ENCODE data around the gene RPS2. TPM values are rescaled to one million over a fixed set of nuclear protein-coding genes. Genes with fewer than 3 reads are reported as not detected.

Gene RPS2
- total RNA-seq, 2 experiments from 2014 or later = 2,461 to 3,120 TPM

DNA sequence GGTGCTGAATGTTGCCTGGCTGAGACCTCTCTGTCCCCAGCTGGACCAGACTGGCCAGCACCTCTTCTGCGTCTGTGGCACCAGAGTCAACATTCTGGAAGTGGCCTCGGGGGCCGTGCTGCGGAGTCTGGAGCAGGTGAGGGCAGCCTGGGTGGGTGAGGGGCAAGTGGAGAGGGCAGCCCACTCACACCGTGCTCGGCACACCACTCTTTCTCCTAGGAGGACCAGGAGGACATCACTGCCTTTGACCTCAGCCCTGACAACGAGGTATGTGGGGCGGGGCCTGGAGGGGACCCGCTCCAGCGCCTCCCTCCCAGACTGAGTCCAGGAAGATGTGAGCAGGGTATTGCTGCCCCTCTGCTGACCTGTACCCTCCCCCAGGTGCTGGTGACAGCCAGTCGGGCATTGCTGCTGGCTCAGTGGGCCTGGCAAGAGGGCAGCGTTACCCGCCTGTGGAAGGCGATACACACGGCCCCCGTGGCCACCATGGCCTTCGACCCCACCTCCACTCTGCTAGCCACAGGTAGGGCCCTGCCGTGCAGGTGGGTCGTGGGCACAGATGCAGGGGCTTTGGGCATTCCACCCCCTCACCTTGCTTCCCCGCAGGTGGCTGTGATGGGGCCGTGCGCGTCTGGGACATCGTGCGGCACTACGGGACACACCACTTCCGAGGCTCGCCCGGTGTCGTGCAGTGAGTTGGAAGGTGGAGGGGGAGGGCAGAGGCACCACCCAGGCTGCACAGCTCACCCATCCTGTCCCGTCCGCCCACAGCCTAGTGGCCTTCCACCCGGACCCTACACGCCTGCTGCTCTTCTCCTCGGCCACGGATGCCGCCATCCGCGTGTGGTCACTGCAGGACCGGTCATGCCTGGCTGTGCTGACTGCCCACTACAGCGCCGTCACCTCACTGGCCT, 9.8 kb upstream of the RPS2 start:
- Histone ChIP-seq H4K20me1 (ENCODE audit: insufficient read depth, low read length) (no peaks in the 10 kb centered on the region), H3K9me2 (ENCODE audit: insufficient read depth, low read length) (no peaks in the 10 kb centered on the region), H3K36me3 (ENCODE audit: insufficient read depth, low read length) (peaks cover 51% of the 10 kb centered on the region), H3K4me2 (ENCODE audit: low read length) (no peak overlapping the region), H2AFZ (ENCODE audit: low read length) (no peak overlapping the region), H3K79me2 (ENCODE audit: insufficient read depth, low read depth, low read length) (peaks cover 28% of the 10 kb centered on the region), H3K27ac (ENCODE audit: low read depth, low read length, poor library complexity, severe bottlenecking) (no peak overlapping the region), H3K9me3 (ENCODE audit: low read length) (no peaks in the 10 kb centered on the region), H3K4me1 (ENCODE audit: insufficient read depth, low read length, poor library complexity, severe bottlenecking) (peaks cover 12% of the 10 kb centered on the region), H3K4me3 (ENCODE audit: low read depth, low read length, poor library complexity, severe bottlenecking) (no peak overlapping the region)
- intact Hi-C loops (cut with micrococcal nuclease; ENCODE audit: unreplicated experiment) = no loop called here
- TF ChIP-seq, protein P1, sequence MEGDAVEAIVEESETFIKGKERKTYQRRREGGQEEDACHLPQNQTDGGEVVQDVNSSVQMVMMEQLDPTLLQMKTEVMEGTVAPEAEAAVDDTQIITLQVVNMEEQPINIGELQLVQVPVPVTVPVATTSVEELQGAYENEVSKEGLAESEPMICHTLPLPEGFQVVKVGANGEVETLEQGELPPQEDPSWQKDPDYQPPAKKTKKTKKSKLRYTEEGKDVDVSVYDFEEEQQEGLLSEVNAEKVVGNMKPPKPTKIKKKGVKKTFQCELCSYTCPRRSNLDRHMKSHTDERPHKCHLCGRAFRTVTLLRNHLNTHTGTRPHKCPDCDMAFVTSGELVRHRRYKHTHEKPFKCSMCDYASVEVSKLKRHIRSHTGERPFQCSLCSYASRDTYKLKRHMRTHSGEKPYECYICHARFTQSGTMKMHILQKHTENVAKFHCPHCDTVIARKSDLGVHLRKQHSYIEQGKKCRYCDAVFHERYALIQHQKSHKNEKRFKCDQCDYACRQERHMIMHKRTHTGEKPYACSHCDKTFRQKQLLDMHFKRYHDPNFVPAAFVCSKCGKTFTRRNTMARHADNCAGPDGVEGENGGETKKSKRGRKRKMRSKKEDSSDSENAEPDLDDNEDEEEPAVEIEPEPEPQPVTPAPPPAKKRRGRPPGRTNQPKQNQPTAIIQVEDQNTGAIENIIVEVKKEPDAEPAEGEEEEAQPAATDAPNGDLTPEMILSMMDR (conservative IDR thresholded peaks at IDR 0.05; ENCODE audit: low read length) = no peak
- no peak for TF ChIP-seq EZH2phosphoT487 (IDR thresholded peaks at IDR 0.05; ENCODE audit: borderline replicate concordance, low read depth, low read length)
- POLR2A ChIA-PET = no interaction called here
- DNase-seq (ENCODE audit: low spot score) = no peak
- BruUV-seq (replicated peaks) = no TSS peak
- CTCF ChIA-PET (ENCODE audit: unreplicated experiment) = no interaction called here

DNA sequence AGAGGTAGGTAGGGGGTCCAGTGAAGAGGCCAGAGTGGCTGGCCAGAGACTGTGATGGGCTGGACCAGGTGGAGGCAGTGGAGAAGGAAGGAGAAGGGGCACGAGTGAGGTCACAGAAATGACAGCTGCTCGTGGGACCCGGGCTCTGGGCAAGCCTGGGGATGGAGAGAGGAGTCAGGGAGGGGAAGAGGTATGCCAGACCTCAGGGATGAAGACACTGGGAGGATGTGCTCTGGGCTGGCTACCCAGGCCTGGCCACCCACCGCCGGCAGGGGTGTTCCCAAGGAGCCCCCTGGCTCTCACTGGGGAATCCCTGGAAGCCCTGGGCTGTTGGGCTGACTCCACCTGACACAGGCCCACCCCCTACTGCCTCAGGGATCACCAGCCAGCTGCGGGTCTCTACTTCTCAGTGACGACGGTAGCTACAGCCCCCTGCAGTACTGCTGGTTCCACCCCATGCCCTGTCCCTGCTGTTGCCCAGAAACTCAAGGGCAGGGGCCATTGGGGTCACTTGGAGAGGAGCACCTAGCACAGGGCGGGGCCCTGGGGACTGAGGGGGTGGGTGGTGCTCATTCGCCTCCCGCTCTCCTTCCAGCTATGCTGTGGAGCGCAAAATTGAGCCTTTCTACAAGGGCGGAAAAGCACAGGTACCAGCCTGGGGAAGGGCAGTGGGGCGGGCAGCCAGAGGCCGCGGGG, 9.0 kb upstream of the RPS2 start:
- peaks cover 28% of the 10 kb centered on the region for H3K79me2 ChIP-seq (ENCODE audit: insufficient read depth, low read depth, low read length)
- no peaks in the 10 kb centered on the region for H3K9me2 ChIP-seq (ENCODE audit: insufficient read depth, low read length)
- H3K27ac ChIP-seq (ENCODE audit: low read depth, low read length, poor library complexity, severe bottlenecking) = no peak overlapping the region
- no peak for DNase-seq (ENCODE audit: low spot score)
- CTCF ChIA-PET (ENCODE audit: unreplicated experiment) = no interaction called here
- TF ChIP-seq EZH2phosphoT487 (IDR thresholded peaks at IDR 0.05; ENCODE audit: borderline replicate concordance, low read depth, low read length) = no peak
- TF ChIP-seq, protein P1 (conservative IDR thresholded peaks at IDR 0.05; ENCODE audit: low read length) = no peak
- H3K4me3 ChIP-seq (ENCODE audit: low read depth, low read length, poor library complexity, severe bottlenecking) = peak overlapping the region; percentile 8
- H3K4me1 ChIP-seq (ENCODE audit: insufficient read depth, low read length, poor library complexity, severe bottlenecking) = peaks cover 12% of the 10 kb centered on the region
- BruUV-seq (replicated peaks) = no TSS peak
- peaks cover 46% of the 10 kb centered on the region for H3K36me3 ChIP-seq (ENCODE audit: insufficient read depth, low read length)
- POLR2A ChIA-PET = no interaction called here
- intact Hi-C loops (cut with micrococcal nuclease; ENCODE audit: unreplicated experiment) = no loop called here
- no peak overlapping the region for H2AFZ ChIP-seq (ENCODE audit: low read length)
- no peaks in the 10 kb centered on the region for H4K20me1 ChIP-seq (ENCODE audit: insufficient read depth, low read length)
- H3K9me3 ChIP-seq (ENCODE audit: low read length) = no peaks in the 10 kb centered on the region
- H3K4me2 ChIP-seq (ENCODE audit: low read length) = peak overlapping the region; percentile 76; the same call in 1 of the 2 replicates

Measured in OCI-LY7 (cell line).